Thoracic aorta (tissue), 2 donors: Measurements from ENCODE around the gene FBXO2. TPM values are rescaled to one million over a fixed set of nuclear protein-coding genes. Genes with fewer than 3 reads are reported as not detected.

ENCODE experiments used
- ATAC-seq: fragments of 150-250 bp; one replicate; pipeline ENCODE4 v1.8.0; 2017; ENCODE audit warnings: low read depth; ENCODE audit not compliant: insufficient number of reproducible peaks, low FRiP score
- DNase-seq: peaks from one replicate; pipeline ENCODE4 v3.0.0-alpha.2; 2020; ENCODE audit warnings: low spot score
- H3K27ac ChIP-seq, 2 donors: fragments of 200-600 bp; sonication (generic); 1 replicate in 1 of 2; 2 replicates in 1 of 2; pipeline ENCODE4 v1.5.1; 2016; ENCODE audit warnings: mild to moderate bottlenecking in 2 of 2, moderate library complexity in 2 of 2
- H3K27me3 ChIP-seq: fragments of 200-600 bp; sonication (generic); replicated peaks from 2 replicates; pipeline ENCODE4 v1.6.0; 2016; ENCODE audit warnings: mild to moderate bottlenecking; ENCODE audit not compliant: insufficient read depth
- H3K36me3 ChIP-seq: fragments of 200-600 bp; sonication (generic); one replicate; pipeline ENCODE4 v1.5.1; 2016
- H3K4me1 ChIP-seq, 2 donors: fragments of 200-600 bp; sonication (generic); 1 replicate in 1 of 2; 2 replicates in 1 of 2; pipeline versions ENCODE4 v1.5.1 to v1.6.0; 2016; ENCODE audit warnings: low read depth in 2 of 2, mild to moderate bottlenecking in 1 of 2; ENCODE audit not compliant: control insufficient read depth in 1 of 2
- H3K4me3 ChIP-seq: fragments of 200-600 bp; sonication (generic); 2 replicates; pipeline ENCODE4 v1.5.1; 2016; ENCODE audit warnings: mild to moderate bottlenecking
- H3K9me3 ChIP-seq: fragments of 200-600 bp; sonication (generic); 2 replicates; pipeline ENCODE4 v1.5.1; 2016
- total RNA-seq, 2 donors: library from RNA; depleted of rRNA; stranded (reverse); fragments of >200 nt; gene quantifications; one replicate each; pipeline versions ENCODE4 v1.1.0 to v1.2.3, GENCODE V29; 2016
- TF ChIP-seq, protein P1 (sequence below): fragments of 200-600 bp; sonication (generic); IDR thresholded peaks from one replicate; pipeline ENCODE4 v1.5.1; 2019; ENCODE audit warnings: antibody characterized with exemption

The FBXO2 gene
- total RNA-seq, 2 donors from 2014 or later = 3.8 to 12.9 TPM

GRCh38 chr1:11668516-11668915 lies 14.3 kb upstream of the FBXO2 start:
- H3K4me1 ChIP-seq = peaks cover 0 to 9% of the 10 kb centered on the region in 2 donors
- DNase-seq = no peak
- no peak overlapping the region for H3K4me3 ChIP-seq
- no peaks in the 10 kb centered on the region for H3K9me3 ChIP-seq
- no peak overlapping the region for H3K27ac ChIP-seq
- TF ChIP-seq, protein P1, sequence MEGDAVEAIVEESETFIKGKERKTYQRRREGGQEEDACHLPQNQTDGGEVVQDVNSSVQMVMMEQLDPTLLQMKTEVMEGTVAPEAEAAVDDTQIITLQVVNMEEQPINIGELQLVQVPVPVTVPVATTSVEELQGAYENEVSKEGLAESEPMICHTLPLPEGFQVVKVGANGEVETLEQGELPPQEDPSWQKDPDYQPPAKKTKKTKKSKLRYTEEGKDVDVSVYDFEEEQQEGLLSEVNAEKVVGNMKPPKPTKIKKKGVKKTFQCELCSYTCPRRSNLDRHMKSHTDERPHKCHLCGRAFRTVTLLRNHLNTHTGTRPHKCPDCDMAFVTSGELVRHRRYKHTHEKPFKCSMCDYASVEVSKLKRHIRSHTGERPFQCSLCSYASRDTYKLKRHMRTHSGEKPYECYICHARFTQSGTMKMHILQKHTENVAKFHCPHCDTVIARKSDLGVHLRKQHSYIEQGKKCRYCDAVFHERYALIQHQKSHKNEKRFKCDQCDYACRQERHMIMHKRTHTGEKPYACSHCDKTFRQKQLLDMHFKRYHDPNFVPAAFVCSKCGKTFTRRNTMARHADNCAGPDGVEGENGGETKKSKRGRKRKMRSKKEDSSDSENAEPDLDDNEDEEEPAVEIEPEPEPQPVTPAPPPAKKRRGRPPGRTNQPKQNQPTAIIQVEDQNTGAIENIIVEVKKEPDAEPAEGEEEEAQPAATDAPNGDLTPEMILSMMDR = no peak
- no peak for ATAC-seq
- no peaks in the 10 kb centered on the region for H3K27me3 ChIP-seq
- H3K36me3 ChIP-seq = peaks cover 8% of the 10 kb centered on the region

- DNase-seq (no peak), ATAC-seq (no peak)
- TF ChIP-seq, protein P1 = no peak
Observed at GRCh38 chr1:11664336-11665065, 10.3 kb upstream of the FBXO2 start.

DNA sequence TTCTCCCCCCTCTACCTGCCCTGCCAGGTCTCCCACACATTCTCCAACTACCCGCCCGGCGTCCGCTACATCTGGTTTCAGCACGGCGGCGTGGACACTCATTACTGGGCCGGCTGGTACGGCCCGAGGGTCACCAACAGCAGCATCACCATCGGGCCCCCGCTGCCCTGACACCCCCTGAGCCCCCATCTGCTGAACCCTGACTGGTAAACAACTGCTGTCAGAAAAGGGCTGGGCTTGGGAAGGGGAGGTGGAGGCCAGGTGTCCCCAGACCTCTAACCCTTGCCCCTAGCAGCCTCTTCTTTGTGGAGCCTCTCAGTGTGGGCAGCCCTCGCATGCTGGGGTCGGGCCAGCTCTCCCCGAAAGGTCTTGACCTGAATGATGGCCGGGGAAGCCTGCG lies 6.9 kb upstream of the FBXO2 start:
- TF ChIP-seq, protein P1 = no peak
- Histone ChIP-seq H3K9me3 (no peaks in the 10 kb centered on the region), H3K4me3 (no peak overlapping the region), H3K4me1 (peaks cover 0 to 4% of the 10 kb centered on the region in 2 donors), H3K27ac (no peak overlapping the region), H3K27me3 (no peaks in the 10 kb centered on the region), H3K36me3 (peaks cover 9% of the 10 kb centered on the region)
- ATAC-seq = no peak
- no peak for DNase-seq

More at GRCh38 chr1:11664336-11665065, 10.3 kb upstream of the FBXO2 start:
- Histone ChIP-seq H3K27ac (peak overlapping the region; percentile 68 to 73), H3K27me3 (no peaks in the 10 kb centered on the region), H3K9me3 (no peaks in the 10 kb centered on the region), H3K36me3 (peaks cover 8% of the 10 kb centered on the region), H3K4me3 (peak overlapping the region; percentile 91), H3K4me1 (peaks cover 0 to 9% of the 10 kb centered on the region in 2 donors)

GRCh38 chr1:11659748-11660147 lies 5.5 kb upstream of the FBXO2 start:
- TF ChIP-seq, protein P1 = no peak
- Histone ChIP-seq H3K4me1 (peaks cover 6 to 13% of the 10 kb centered on the region in 2 donors), H3K4me3 (no peak overlapping the region), H3K27me3 (no peaks in the 10 kb centered on the region), H3K27ac (no peak overlapping the region), H3K9me3 (no peaks in the 10 kb centered on the region), H3K36me3 (peaks cover 9% of the 10 kb centered on the region)
- no peak for DNase-seq
- ATAC-seq = no peak

- no peak for DNase-seq
- TF ChIP-seq, protein P1 = no peak
Observed at GRCh38 chr1:11658542-11658941, 4.3 kb upstream of the FBXO2 start.

More at GRCh38 chr1:11658542-11658941, 4.3 kb upstream of the FBXO2 start:
- no peak for ATAC-seq
- Histone ChIP-seq H3K4me3 (no peak overlapping the region), H3K27ac (no peak overlapping the region), H3K4me1 (peaks cover 9 to 18% of the 10 kb centered on the region in 2 donors), H3K27me3 (no peaks in the 10 kb centered on the region), H3K36me3 (peaks cover 9% of the 10 kb centered on the region), H3K9me3 (no peaks in the 10 kb centered on the region)
